K562 (cell line): ENCODE results near the gene AOC3. TPM values are rescaled to one million over a fixed set of nuclear protein-coding genes. Genes with fewer than 3 reads are reported as not detected.

Source experiments
- ATAC-seq: fragments of 200-7000 bp; cut with Tn5 transposase; 3 replicates; pipeline ENCODE4 v1.9.1; 2020; ENCODE audit warnings: moderate library complexity
- BruUV-seq: library from RNA; stranded (reverse); fragments of 400-500 nt; replicated peaks from 2 replicates; lab custom pipeline; 2021; lab: Mats Ljungman, UMichigan
- CTCF ChIA-PET: fragments of 300-600 bp; formaldehyde crosslinking; extraction: SDS; loops from one replicate; lab custom pipeline; 2021; ENCODE audit warnings: low intra/inter-chr PET ratio; lab: Yijun Ruan, JAX
- POLR2A ChIA-PET: fragments of 300-600, 350-650 bp; sonication (Branson Sonifier 250); formaldehyde crosslinking; extraction: SDS; loops from one replicate; lab custom pipeline; 2021; ENCODE audit warnings: antibody characterized with exemption, inconsistent platforms; lab: Yijun Ruan, JAX
- DNase-seq, 4 experiments: peaks; one replicate each; pipeline versions ENCODE4 v3.0.0 to v3.0.0-alpha.2; 2011 to 2018; ENCODE audit warnings: low spot score in 3 of 4, mixed read lengths in 3 of 4; ENCODE audit errors: extremely low read depth in 1 of 4
- FAIRE-seq: peaks from 2 replicates; lab custom pipeline; 2011; peaks lifted over from hg19 to GRCh38; lab: Jason Lieb, UNC
- H2AFZ ChIP-seq: 2 replicates; pipeline ENCODE4 v1.6.0; 2011; ENCODE audit warnings: low read depth, low read length, control low read depth, inconsistent platforms
- H3K27ac ChIP-seq: fragments of 200-600 bp; 3 replicates; pipeline ENCODE4 v1.8.0; 2011; ENCODE audit warnings: low read depth, mild to moderate bottlenecking, control low read depth, inconsistent platforms, low read length, moderate library complexity, mixed read lengths; ENCODE audit errors: extremely low read depth
- H3K27me3 ChIP-seq, 2 experiments: fragments of 300-600 bp in 1 of 2; 2 replicates in 1 of 2; 3 replicates in 1 of 2; pipeline versions ENCODE4 v1.6.0 to v1.8.0; 2011; ENCODE audit warnings: inconsistent platforms in 2 of 2, low read length in 2 of 2, mild to moderate bottlenecking in 1 of 2, mixed read lengths in 1 of 2, moderate library complexity in 1 of 2; ENCODE audit not compliant: control insufficient read depth in 2 of 2, insufficient read depth in 2 of 2
- H3K36me3 ChIP-seq: fragments of 300-600 bp; 3 replicates; pipeline ENCODE4 v1.8.0; 2011; ENCODE audit warnings: mild to moderate bottlenecking, low read length, inconsistent platforms; ENCODE audit not compliant: control insufficient read depth, insufficient read depth
- H3K4me1 ChIP-seq, 2 experiments: fragments of 200-600 bp in 1 of 2; replicated peaks in 1 of 2; 2 replicates in 1 of 2; 3 replicates in 1 of 2; pipeline versions ENCODE4 v1.5.1 to v1.8.0; 2011; ENCODE audit warnings: inconsistent platforms in 2 of 2, low read length in 2 of 2, mild to moderate bottlenecking in 1 of 2, mixed read lengths in 1 of 2, moderate library complexity in 1 of 2; ENCODE audit not compliant: control insufficient read depth in 2 of 2, insufficient read depth in 2 of 2
- H3K4me2 ChIP-seq: 2 replicates; pipeline ENCODE4 v1.6.1; 2011; ENCODE audit warnings: low read length, control low read depth, inconsistent platforms, mixed read lengths; ENCODE audit not compliant: insufficient read depth
- H3K4me3 ChIP-seq: fragments of 200-600 bp; sonication (generic), shearing (Covaris generic); 2 replicates; pipeline ENCODE4 v1.5.1; 2016; ENCODE audit warnings: control low read depth, inconsistent platforms
- H3K79me2 ChIP-seq: fragments of 200-600 bp; 3 replicates; pipeline ENCODE4 v1.8.0; 2011; ENCODE audit warnings: low read length, inconsistent platforms; ENCODE audit not compliant: control insufficient read depth, insufficient read depth
- H3K9ac ChIP-seq, 2 experiments: 2 replicates each; pipeline versions ENCODE4 v1.6.0 to v1.6.1; 2011; ENCODE audit warnings: low read depth in 2 of 2, low read length in 2 of 2, control low read depth in 1 of 2, inconsistent platforms in 1 of 2, mild to moderate bottlenecking in 1 of 2, mixed read lengths in 1 of 2; ENCODE audit not compliant: insufficient read depth in 1 of 2
- H3K9me1 ChIP-seq: one replicate; pipeline ENCODE4 v1.6.0; 2011; ENCODE audit warnings: inconsistent platforms, mild to moderate bottlenecking, low read length, moderate library complexity; ENCODE audit not compliant: control insufficient read depth, insufficient read depth
- H3K9me3 ChIP-seq: replicated peaks from 2 replicates; pipeline ENCODE4 v1.5.1; 2011; ENCODE audit warnings: low read depth, low read length, inconsistent platforms; ENCODE audit not compliant: control insufficient read depth, insufficient read depth
- H4K20me1 ChIP-seq: replicated peaks from 2 replicates; pipeline ENCODE4 v1.6.1; 2011; ENCODE audit warnings: low read length, inconsistent platforms, mixed read lengths; ENCODE audit not compliant: control insufficient read depth, insufficient read depth
- AFF4 ChIP-seq: sonication (generic); formaldehyde crosslinking; IDR thresholded peaks from 2 replicates; pipeline ENCODE4 v1.8.0; 2023; ENCODE audit warnings: mild to moderate bottlenecking, missing genetic modification reagents
- HLTF ChIP-seq: fragments of 450-650 bp; IDR thresholded peaks from 2 replicates; pipeline ENCODE4 v1.6.1; 2016
- HNRNPUL1 ChIP-seq: fragments of 200-400 bp; formaldehyde crosslinking; IDR thresholded peaks from 2 replicates; pipeline ENCODE4 v1.6.1; 2017; ENCODE audit warnings: low read length
- RBM25 ChIP-seq: fragments of 200-400 bp; formaldehyde crosslinking; IDR thresholded peaks from 2 replicates; pipeline ENCODE4 v1.6.1; 2018; ENCODE audit warnings: low read length, low read depth, moderate library complexity; ENCODE audit not compliant: severe bottlenecking
- UBTF ChIP-seq, 2 experiments: IDR thresholded peaks; 2 replicates each; pipeline ENCODE4 v1.6.1; 2012; ENCODE audit warnings: improper control_type of control experiment in 2 of 2, low read depth in 2 of 2, low read length in 2 of 2, borderline replicate concordance in 1 of 2
- ZNF41 ChIP-seq: fragments of 250-450 bp; sonication (Bioruptor Pico); conservative IDR thresholded peaks from 2 replicates; pipeline ENCODE4 v1.4.0; 2020; ENCODE audit warnings: mild to moderate bottlenecking
- WGBS: fragments of 100-300 bp; shearing (Covaris generic); methylation state at CpG from one replicate; pipeline ENCODE4 v1.1.6; 2016; ENCODE audit warnings: low coverage, mixed read lengths; ENCODE audit not compliant: insufficient coverage; ENCODE audit errors: missing lambda C conversion rate; 5-methylcytosine and 5-hydroxymethylcytosine counted together
- in situ Hi-C: fragments of 300-500 bp; cut with MboI; formaldehyde crosslinking; loops from 4 replicates; pipeline ENCODE4 v1.15.0; 2018; ENCODE audit warnings: inconsistent platforms, mixed read lengths
- intact Hi-C: fragments of 100-400 bp; cut with micrococcal nuclease; formaldehyde crosslinking; loops from 2 replicates; pipeline ENCODE4 v1.14.2; 2022
- polyA plus RNA-seq, 8 experiments: library from polyadenylated mRNA; depleted of rRNA in 4 of 8; stranded (reverse) in 5 of 8; unstranded in 3 of 8; fragments of >200 nt; fragmentation: Nextera tagmentation in 2 of 8; fragmentation: Illumina TruSeq in 1 of 8; extraction: Ambion mirVana in 2 of 8; extraction: Trizol in 1 of 8; gene quantifications; 2 replicates each; pipeline versions ENCODE4 v1.2.1 to v1.2.3, GENCODE V29; 2011 to 2014; ENCODE audit warnings: inconsistent platforms in 1 of 8, missing spikeins in 1 of 8
- total RNA-seq, 7 experiments: library from RNA; depleted of rRNA in 6 of 7; stranded (reverse); fragments of >200 nt in 6 of 7; fragmentation: Illumina TruSeq in 2 of 7; extraction: Trizol in 2 of 7; gene quantifications; 2 replicates each; pipeline versions ENCODE4 v1.2.1 to v1.2.3, GENCODE V29; 2011 to 2021; ENCODE audit warnings: low replicate concordance in 1 of 7
- TF ChIP-seq, protein P1 (sequence below): fragments of 450-650 bp; IDR thresholded peaks from 2 replicates; pipeline ENCODE4 v1.6.1; 2016; ENCODE audit warnings: borderline replicate concordance

AOC3 gene
- total and polyA plus RNA-seq, 9 of the 15 experiments (the other 6 are each of a cell fraction or from before 2014, with no cell fraction given): 0.09 to 0.42 (median 0.22) TPM; not detected in 3

- intact Hi-C loops: loop anchor here (5.0 kb wide), 1 partner anchor 38 kb away; no protein-coding TSS in a partner anchor
- Histone ChIP-seq H3K27me3 (no peaks in the 10 kb centered on the region), H3K4me1 (peaks cover 3 to 7% of the 10 kb centered on the region in 2 experiments; a peak in 2 of 5 replicates), H3K9me3 (no peaks in the 10 kb centered on the region), H3K27ac (no peak overlapping the region), H3K4me2 (no peak overlapping the region), H3K36me3 (no peaks in the 10 kb centered on the region), H3K79me2 (no peaks in the 10 kb centered on the region), H3K4me3 (no peak overlapping the region), H3K9ac (no peak overlapping the region), H4K20me1 (no peaks in the 10 kb centered on the region), H2AFZ (no peak overlapping the region), H3K9me1 (no peaks in the 10 kb centered on the region)
- TF ChIP-seq UBTF (IDR thresholded peaks at IDR 0.05; ENCODE audit: borderline replicate concordance in 1 of 2, low read depth in 2 of 2, low read length in 2 of 2) (no peak), RBM25 (peak; percentile 60), HLTF (no peak), HNRNPUL1 (no peak), ZNF41 (CRISPR knock-in tag) (no peak), AFF4 (no peak)
- TF ChIP-seq, protein P1, sequence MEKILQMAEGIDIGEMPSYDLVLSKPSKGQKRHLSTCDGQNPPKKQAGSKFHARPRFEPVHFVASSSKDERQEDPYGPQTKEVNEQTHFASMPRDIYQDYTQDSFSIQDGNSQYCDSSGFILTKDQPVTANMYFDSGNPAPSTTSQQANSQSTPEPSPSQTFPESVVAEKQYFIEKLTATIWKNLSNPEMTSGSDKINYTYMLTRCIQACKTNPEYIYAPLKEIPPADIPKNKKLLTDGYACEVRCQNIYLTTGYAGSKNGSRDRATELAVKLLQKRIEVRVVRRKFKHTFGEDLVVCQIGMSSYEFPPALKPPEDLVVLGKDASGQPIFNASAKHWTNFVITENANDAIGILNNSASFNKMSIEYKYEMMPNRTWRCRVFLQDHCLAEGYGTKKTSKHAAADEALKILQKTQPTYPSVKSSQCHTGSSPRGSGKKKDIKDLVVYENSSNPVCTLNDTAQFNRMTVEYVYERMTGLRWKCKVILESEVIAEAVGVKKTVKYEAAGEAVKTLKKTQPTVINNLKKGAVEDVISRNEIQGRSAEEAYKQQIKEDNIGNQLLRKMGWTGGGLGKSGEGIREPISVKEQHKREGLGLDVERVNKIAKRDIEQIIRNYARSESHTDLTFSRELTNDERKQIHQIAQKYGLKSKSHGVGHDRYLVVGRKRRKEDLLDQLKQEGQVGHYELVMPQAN: no peak
- CTCF ChIA-PET: no interaction called here
- in situ Hi-C loops: no loop called here
- no peak for DNase-seq
- 16% methylated on average over 7 of the region's 7 CpGs for WGBS
- POLR2A ChIA-PET: interaction anchor here (1.5 kb wide), 1 partner anchor 15 kb away, joined by 3 read pairs; no protein-coding TSS in a partner anchor
- ATAC-seq: no peak; the same call in 2 of the 3 replicates
- peak; percentile 40 for FAIRE-seq
- BruUV-seq: no TSS peak
Measured at GRCh38 chr17:42883802-42884558, 33.0 kb downstream of the AOC3 start.
